CD4-positive, alpha-beta T cell treated with Interleukin-6 at 100 ng/mL for 8 hours (primary cell): ENCODE measurements around the gene SLC22A5.

Source experiments
- DNase-seq: peaks from one replicate; pipeline ENCODE4 v3.0.0-alpha.2; 2020; ENCODE audit warnings: mixed read lengths, low spot score

The SLC22A5 gene

GRCh38 chr5:132368186-132368585 lies 1.3 kb upstream of the SLC22A5 start:
- no peak for DNase-seq

GRCh38 chr5:132369007-132369473 lies 470 bp upstream of the SLC22A5 start:
- DNase-seq = no peak

- no peak for DNase-seq
Observed at GRCh38 chr5:132370181-132370970, 866 bp downstream of the SLC22A5 start.

GRCh38 chr5:132370971-132371602 lies 1.6 kb downstream of the SLC22A5 start:
- DNase-seq = no peak

- DNase-seq = no peak
Observed at GRCh38 chr5:132371603-132371994, 2.1 kb downstream of the SLC22A5 start.

GRCh38 chr5:132372127-132372526 lies 2.6 kb downstream of the SLC22A5 start:
- DNase-seq = no peak

GRCh38 chr5:132372542-132372941 lies 3.0 kb downstream of the SLC22A5 start:
- no peak for DNase-seq

GRCh38 chr5:132375957-132376356 lies 6.4 kb downstream of the SLC22A5 start:
- no peak for DNase-seq

- DNase-seq = no peak
Observed at GRCh38 chr5:132376694-132377641, 7.5 kb downstream of the SLC22A5 start.

- DNase-seq = no peak
Observed at GRCh38 chr5:132377738-132378137, 8.2 kb downstream of the SLC22A5 start.

GRCh38 chr5:132378580-132378979 lies 9.1 kb downstream of the SLC22A5 start:
- no peak for DNase-seq

- DNase-seq = no peak
Observed at GRCh38 chr5:132380047-132380446, 10.5 kb downstream of the SLC22A5 start.

GRCh38 chr5:132380741-132381140 lies 11.2 kb downstream of the SLC22A5 start:
- no peak for DNase-seq

- DNase-seq = no peak
Observed at GRCh38 chr5:132381614-132382013, 12.1 kb downstream of the SLC22A5 start.

- DNase-seq = no peak
Observed at GRCh38 chr5:132383261-132383660, 13.8 kb downstream of the SLC22A5 start.

- no peak for DNase-seq
Observed at GRCh38 chr5:132383984-132384383, 14.5 kb downstream of the SLC22A5 start.

- no peak for DNase-seq
Observed at GRCh38 chr5:132384506-132385050, 15.1 kb downstream of the SLC22A5 start.

GRCh38 chr5:132385326-132386105 lies 16.0 kb downstream of the SLC22A5 start:
- peak; percentile 77 for DNase-seq

GRCh38 chr5:132386644-132387286 lies 17.3 kb downstream of the SLC22A5 start:
- DNase-seq = peak; percentile 82

GRCh38 chr5:132387640-132388117 lies 18.2 kb downstream of the SLC22A5 start:
- no peak for DNase-seq
